ENCODE results near the gene ARMC10.
"Not testable (repeated sequence)": the region's sequence is repeated elsewhere in the genome, so short reads cannot be mapped to it uniquely, and the experiment has no call there.

ARMC10 gene

GRCh38 chr7:103124429-103124979, 49.6 kb downstream of the ARMC10 start:
- no peak for DNase-seq (ENCODE audit: low spot score)

- DNase-seq (ENCODE audit: low spot score): no peak
These were observed 52.1 kb downstream of the ARMC10 start for GRCh38 chr7:103127006-103127405.

GRCh38 chr7:103129702-103130549, 55.0 kb downstream of the ARMC10 start:
- DNase-seq (ENCODE audit: low spot score): no peak

GRCh38 chr7:103130901-103131624, 56.1 kb downstream of the ARMC10 start:
- DNase-seq (ENCODE audit: low spot score): peak; percentile 40

- DNase-seq (ENCODE audit: low spot score): no peak
These were observed 58.2 kb downstream of the ARMC10 start for GRCh38 chr7:103132995-103133688.

GRCh38 chr7:103134836-103135554, 60.1 kb downstream of the ARMC10 start:
- DNase-seq (ENCODE audit: low spot score): no peak

- no peak for DNase-seq (ENCODE audit: low spot score)
These were observed 65.1 kb downstream of the ARMC10 start for GRCh38 chr7:103140061-103140460.

- no peak for DNase-seq (ENCODE audit: low spot score)
These were observed 65.7 kb downstream of the ARMC10 start for GRCh38 chr7:103140685-103141084.

- no peak for DNase-seq (ENCODE audit: low spot score)
These were observed 66.9 kb downstream of the ARMC10 start for GRCh38 chr7:103141753-103142404.

- DNase-seq (ENCODE audit: low spot score): no peak
These were observed 67.6 kb downstream of the ARMC10 start for GRCh38 chr7:103142494-103142893.

GRCh38 chr7:103143868-103144267, 68.9 kb downstream of the ARMC10 start:
- no peak for DNase-seq (ENCODE audit: low spot score)

GRCh38 chr7:103144754-103145153, 69.8 kb downstream of the ARMC10 start:
- DNase-seq (ENCODE audit: low spot score): not testable (repeated sequence)

- peak; percentile 30 for DNase-seq (ENCODE audit: low spot score)
These were observed 73.4 kb downstream of the ARMC10 start for GRCh38 chr7:103148131-103148993.

Data from hematopoietic multipotent progenitor cell treated with erythropoietin and hydrocortisone succinate and interleukin-3 and kit ligand, for 15 days (in vitro differentiated cells).